ENCODE measurements around the gene PCDHGA1. TPM values are rescaled to one million over a fixed set of nuclear protein-coding genes. Genes with fewer than 3 reads are reported as not detected.
A peak's percentile ranks its signal among the peaks of the same experiment; 100 is the strongest.

PCDHGA1 gene
- total RNA-seq, 2 experiments from 2014 or later, result not detected

- Mint-ChIP-seq H3K27ac (no peak within 1 kb of the TSS), H3K9me3 (peaks cover 15% of the 10 kb centered on the region), H3K36me3 (peaks cover 13% of the 10 kb centered on the region), H3K27me3 (peaks cover 40% of the 10 kb centered on the region), H3K4me3 (peak within 1 kb of the TSS; percentile 45), H3K4me1 (ENCODE audit: low read depth) (no peaks in the 10 kb centered on the region)
- peak; percentile 51 for DNase-seq
- ChIA-PET CTCF (interaction anchor here (1.0 to 2.3 kb wide), 8 partner anchors 10 to 178 kb away, joined by 3 to 9 read pairs (median 6); partner anchors contain the start of genes PCDHGA1, PCDHGB2 and TAF7), POLR2A (no interaction called here)
- intact Hi-C loops (cut with micrococcal nuclease), result no loop called here
These were observed 19.8 kb downstream of the PCDHGA1 start, which contains the start of gene PCDHGB1 for GRCh38 chr5:141349917-141350619. Gene PCDHGB1, plus strand, starts transcription at chr5:141350099. Its CDS starts 162 bp downstream, at chr5:141350261.

GRCh38 chr5:141351591-141351990 is 21.3 kb downstream of the PCDHGA1 start:
- H3K4me1 Mint-ChIP-seq (ENCODE audit: low read depth), result no peaks in the 10 kb centered on the region
- intact Hi-C loops (cut with micrococcal nuclease), result no loop called here
- H3K27me3 Mint-ChIP-seq, result peaks cover 47% of the 10 kb centered on the region
- H3K36me3 Mint-ChIP-seq, result peaks cover 7% of the 10 kb centered on the region
- POLR2A ChIA-PET, result no interaction called here
- DNase-seq, result no peak
- CTCF ChIA-PET, result interaction anchor here (1.0 to 2.3 kb wide), 3 partner anchors 18 to 198 kb away, joined by 3 to 9 read pairs (median 5); partner anchors contain the start of gene PCDHGA1
- no peak overlapping the region for H3K27ac Mint-ChIP-seq
- peaks cover 16% of the 10 kb centered on the region for H3K9me3 Mint-ChIP-seq
- H3K4me3 Mint-ChIP-seq, result no peak overlapping the region

GRCh38 chr5:141354900-141355469 is 24.7 kb downstream of the PCDHGA1 start, which contains the start of gene PCDHGA4:
Gene PCDHGA4, plus strand, starts transcription at chr5:141355021. Its CDS starts 87 bp downstream, at chr5:141355108.
- Mint-ChIP-seq H3K9me3 (peaks cover 19% of the 10 kb centered on the region), H3K36me3 (peaks cover 9% of the 10 kb centered on the region), H3K27ac (no peak within 1 kb of the TSS), H3K4me3 (no peak within 1 kb of the TSS), H3K4me1 (ENCODE audit: low read depth) (peaks cover 2% of the 10 kb centered on the region), H3K27me3 (peaks cover 54% of the 10 kb centered on the region)
- DNase-seq, result no peak
- intact Hi-C loops (cut with micrococcal nuclease), result no loop called here
- POLR2A ChIA-PET, result no interaction called here
- CTCF ChIA-PET, result interaction anchor here (0.6 to 1.9 kb wide), 7 partner anchors 15 to 209 kb away, joined by 3 to 5 read pairs (median 4); partner anchors contain the start of genes PCDHGB3, PCDHGB7 and TAF7

- ChIA-PET CTCF (interaction anchor here (0.6 to 1.9 kb wide), 7 partner anchors 15 to 208 kb away, joined by 3 to 5 read pairs (median 4); partner anchors contain the start of genes PCDHGB3, PCDHGB7 and TAF7), POLR2A (no interaction called here)
- Mint-ChIP-seq H3K36me3 (peaks cover 13% of the 10 kb centered on the region), H3K9me3 (peaks cover 21% of the 10 kb centered on the region), H3K27ac (no peak overlapping the region), H3K4me1 (ENCODE audit: low read depth) (peaks cover 2% of the 10 kb centered on the region), H3K27me3 (peaks cover 54% of the 10 kb centered on the region), H3K4me3 (no peak overlapping the region)
- DNase-seq, result no peak
- intact Hi-C loops (cut with micrococcal nuclease), result no loop called here
These were observed 25.3 kb downstream of the PCDHGA1 start for GRCh38 chr5:141355641-141356040.

GRCh38 chr5:141356133-141356532 is 25.8 kb downstream of the PCDHGA1 start:
- intact Hi-C loops (cut with micrococcal nuclease), result no loop called here
- Mint-ChIP-seq H3K27me3 (peaks cover 54% of the 10 kb centered on the region), H3K27ac (no peak overlapping the region), H3K4me1 (ENCODE audit: low read depth) (peaks cover 2% of the 10 kb centered on the region), H3K36me3 (peaks cover 17% of the 10 kb centered on the region), H3K4me3 (no peak overlapping the region), H3K9me3 (peaks cover 26% of the 10 kb centered on the region)
- ChIA-PET POLR2A (no interaction called here), CTCF (interaction anchor here (1.3 to 1.7 kb wide), 3 partner anchors 36 to 208 kb away, joined by 4 to 5 read pairs (median 5); partner anchors contain the start of gene TAF7)
- DNase-seq, result no peak

- H3K9me3 Mint-ChIP-seq, result peaks cover 30% of the 10 kb centered on the region
- intact Hi-C loops (cut with micrococcal nuclease), result no loop called here
- peaks cover 2% of the 10 kb centered on the region for H3K4me1 Mint-ChIP-seq (ENCODE audit: low read depth)
- ChIA-PET POLR2A (no interaction called here), CTCF (interaction anchor here (0.8 kb wide), 1 partner anchor 10 kb away, joined by 3 read pairs; no protein-coding TSS in a partner anchor)
- no peak overlapping the region for H3K27ac Mint-ChIP-seq
- peaks cover 56% of the 10 kb centered on the region for H3K27me3 Mint-ChIP-seq
- peaks cover 20% of the 10 kb centered on the region for H3K36me3 Mint-ChIP-seq
- DNase-seq, result no peak
- no peak overlapping the region for H3K4me3 Mint-ChIP-seq
These were observed 26.6 kb downstream of the PCDHGA1 start for GRCh38 chr5:141356950-141357349.

GRCh38 chr5:141359790-141360426 is 29.6 kb downstream of the PCDHGA1 start, which contains the start of gene PCDHGB2:
Gene PCDHGB2, plus strand, starts transcription at chr5:141359994. Its CDS starts 142 bp downstream, at chr5:141360136.
- ChIA-PET POLR2A (no interaction called here), CTCF (interaction anchor here (1.0 to 1.6 kb wide), 4 partner anchors 10 to 153 kb away, joined by 3 to 6 read pairs (median 4); partner anchors contain the start of genes PCDHGA11 and PCDHGB1)
- H3K27me3 Mint-ChIP-seq, result peaks cover 65% of the 10 kb centered on the region
- peak within 1 kb of the TSS; percentile 70 for H3K4me3 Mint-ChIP-seq
- DNase-seq, result no peak
- H3K9me3 Mint-ChIP-seq, result peaks cover 43% of the 10 kb centered on the region
- intact Hi-C loops (cut with micrococcal nuclease), result loop anchor here (10.0 kb wide), 1 partner anchor 55 kb away; the partner anchor contains the start of genes PCDHGA10 and PCDHGB7
- H3K36me3 Mint-ChIP-seq, result peaks cover 28% of the 10 kb centered on the region
- no peak within 1 kb of the TSS for H3K27ac Mint-ChIP-seq
- peaks cover 2% of the 10 kb centered on the region for H3K4me1 Mint-ChIP-seq (ENCODE audit: low read depth)

GRCh38 chr5:141360685-141361084 is 30.4 kb downstream of the PCDHGA1 start:
- peaks cover 51% of the 10 kb centered on the region for H3K9me3 Mint-ChIP-seq
- H3K36me3 Mint-ChIP-seq, result peaks cover 34% of the 10 kb centered on the region
- H3K27me3 Mint-ChIP-seq, result peaks cover 71% of the 10 kb centered on the region
- no peak overlapping the region for H3K4me3 Mint-ChIP-seq
- H3K4me1 Mint-ChIP-seq (ENCODE audit: low read depth), result peaks cover 2% of the 10 kb centered on the region
- ChIA-PET CTCF (interaction anchor here (1.2 kb wide), 1 partner anchor 152 kb away, joined by 4 read pairs; no protein-coding TSS in a partner anchor), POLR2A (no interaction called here)
- intact Hi-C loops (cut with micrococcal nuclease), result loop anchor here (10.0 kb wide), 1 partner anchor 54 kb away; the partner anchor contains the start of genes PCDHGA10 and PCDHGB7
- no peak for DNase-seq
- H3K27ac Mint-ChIP-seq, result no peak overlapping the region

- POLR2A ChIA-PET, result no interaction called here
- Mint-ChIP-seq H3K27ac (no peak overlapping the region), H3K4me1 (ENCODE audit: low read depth) (peaks cover 2% of the 10 kb centered on the region), H3K9me3 (peaks cover 48% of the 10 kb centered on the region), H3K27me3 (peaks cover 70% of the 10 kb centered on the region), H3K36me3 (peaks cover 39% of the 10 kb centered on the region), H3K4me3 (no peak overlapping the region)
- intact Hi-C loops (cut with micrococcal nuclease), result loop anchor here (10.0 kb wide), 1 partner anchor 52 kb away; the partner anchor contains the start of genes PCDHGA10 and PCDHGB7
- CTCF ChIA-PET, result no interaction called here
- no peak for DNase-seq
These were observed 32.4 kb downstream of the PCDHGA1 start for GRCh38 chr5:141362719-141363118.

GRCh38 chr5:141363952-141364660 is 33.8 kb downstream of the PCDHGA1 start, which contains the start of gene PCDHGA5:
Gene PCDHGA5, plus strand, starts transcription at chr5:141364162. Its CDS starts 169 bp downstream, at chr5:141364331.
- no peak within 1 kb of the TSS for H3K4me3 Mint-ChIP-seq
- H3K4me1 Mint-ChIP-seq (ENCODE audit: low read depth), result peaks cover 2% of the 10 kb centered on the region
- H3K9me3 Mint-ChIP-seq, result peaks cover 48% of the 10 kb centered on the region
- peaks cover 38% of the 10 kb centered on the region for H3K36me3 Mint-ChIP-seq
- intact Hi-C loops (cut with micrococcal nuclease), result loop anchor here (10.0 kb wide), 1 partner anchor 51 kb away; the partner anchor contains the start of genes PCDHGA10 and PCDHGB7
- DNase-seq, result no peak
- POLR2A ChIA-PET, result interaction anchor here (1.4 kb wide), 1 partner anchor 43 kb away, joined by 3 read pairs; the partner anchor contains the start of gene TAF7
- CTCF ChIA-PET, result no interaction called here
- no peak within 1 kb of the TSS for H3K27ac Mint-ChIP-seq
- H3K27me3 Mint-ChIP-seq, result peaks cover 71% of the 10 kb centered on the region

All from activated CD4-positive, alpha-beta memory T cell treated with anti-CD3 and anti-CD28 coated beads for 36 hours (primary cell).